Heart right ventricle (tissue), 16 donors: ENCODE results near the gene PRR14. TPM values are rescaled to one million over a fixed set of nuclear protein-coding genes. Genes with fewer than 3 reads are reported as not detected.

Experiments
- ATAC-seq, 8 donors: fragments of 200-7000 bp; cut with Tn5 transposase; one replicate each; pipeline ENCODE4 v1.9.1; 2020; ENCODE audit warnings: mild to moderate bottlenecking in 8 of 8, moderate library complexity in 8 of 8, moderate number of reproducible peaks in 1 of 8
- DNase-seq, 2 donors: peaks; one replicate each; pipeline ENCODE4 v3.0.0-alpha.2; 2020
- H3K27ac ChIP-seq, 10 donors: fragments of 200-600 bp; sonication (generic) in 2 of 10; one replicate each; pipeline versions ENCODE4 v1.5.0 to v1.8.0; 2020 to 2022; ENCODE audit warnings: mild to moderate bottlenecking in 3 of 10
- H3K27me3 ChIP-seq, 7 donors: fragments of 200-600 bp; one replicate each; pipeline ENCODE4 v1.8.0; 2021 to 2022; ENCODE audit warnings: mild to moderate bottlenecking in 2 of 7
- H3K36me3 ChIP-seq, 9 donors: fragments of 200-600 bp; sonication (generic) in 1 of 9; one replicate each; pipeline versions ENCODE4 v1.5.0 to v1.8.0; 2020 to 2022; ENCODE audit warnings: mild to moderate bottlenecking in 2 of 9
- H3K4me1 ChIP-seq, 9 donors: fragments of 200-600 bp; sonication (generic) in 1 of 9; one replicate each; pipeline versions ENCODE4 v1.5.0 to v1.8.0; 2020 to 2022; ENCODE audit warnings: mild to moderate bottlenecking in 4 of 9
- H3K4me3 ChIP-seq, 10 donors: fragments of 200-600 bp; sonication (generic) in 2 of 10; one replicate each; pipeline versions ENCODE4 v1.5.0 to v1.8.0; 2020 to 2022; ENCODE audit warnings: mild to moderate bottlenecking in 7 of 10, moderate library complexity in 2 of 10
- H3K9me3 ChIP-seq, 11 donors: fragments of 200-600 bp in 10 of 11; sonication (generic) in 2 of 11; one replicate each; pipeline versions ENCODE4 v1.5.0 to v1.8.0; 2013 to 2022; ENCODE audit warnings: mild to moderate bottlenecking in 2 of 11, control low read depth in 1 of 11, moderate library complexity in 1 of 11
- whole genome bisulfite sequencing, 2 donors: extraction: QIAGEN DNeasy Blood & Tissue Kit; methylation state at CpG; one replicate each; pipeline ENCODE4 v1.1.7; 2013; ENCODE audit warnings: inconsistent platforms in 1 of 2; 5-methylcytosine and 5-hydroxymethylcytosine counted together
- intact Hi-C, 10 donors: fragments of 100-400 bp; cut with DNase I; formaldehyde crosslinking; loops; one replicate each; pipeline versions ENCODE4 v1.11.1 to v1.14.2; 2022
- polyA plus RNA-seq, 2 donors: library from polyadenylated mRNA; stranded (reverse); fragments of 200-250 nt; gene quantifications; one replicate each; pipeline ENCODE4 v1.2.3, GENCODE V29; 2013
- total RNA-seq, 10 donors: library from RNA; stranded (reverse); fragmentation: NEBNext Ultra II Directional in 3 of 10; extraction: Animal tissue kit (Norgen Biotek cat#: 25700) in 3 of 10; gene quantifications; one replicate each; pipeline versions ENCODE4 v1.2.1 to v1.2.4, GENCODE V29; 2021 to 2023
- TF ChIP-seq, protein P1 (sequence below), 9 donors: fragments of 200-600 bp; sonication (generic) in 2 of 9; IDR thresholded peaks; one replicate each; pipeline versions ENCODE4 v1.5.0 to v1.8.0; 2021 to 2022; ENCODE audit warnings: antibody characterized with exemption in 9 of 9, mild to moderate bottlenecking in 5 of 9, moderate library complexity in 1 of 9
- donor health status: Arrhythmogenic right ventricular cardiomyopathy.
- donor health status: ischemic (EF 13 %, LVEDD 7.1; RV severe dilation, severe dysfunction).
- donor health status: healthy with polysubstance abuse.
- donor health status: DM: no; HTN: yes; CAD: no.
- donor health status: DM: no; HTN: no; CAD: no.
- donor health status: ischemic (EF 25% LVEDD 6.9; RV normal size, moderate dysfunction).
- donor health status: ischemic (EF 25% LVEDD 5.7; RV mildly dilated, moderate dysfunction).
- donor health status: healthy.
- donor health status: DM: yes; HTN: yes; CAD: no.
- donor health status: Ischemic cardiomyopathy.
- donor health status: ischemic (EF 35%, LVEDD 5.7; RV mildly dilated, moderate dysfunction).
- donor health status: nonischemic (EF 11% LVEDD 7.7; RV severe dilation, severe dysfunction).
- donor health status: DM: yes; HTN: yes; CAD: no.
- donor health status: PGD.
- donor health status: ischemic (EF 29% LVEDD 5.4; RV normal size, mild dysfunction).
- donor health status: nonischemic (EF 23%, LVEDD 6.1; RV moderate dilation, normal function).

PRR14 gene
- total and polyA plus RNA-seq, 12 donors, result 9.9 to 58.1 (median 17.8) TPM

GRCh38 chr16:30657866-30658730 lies 7.3 kb downstream of the PRR14 start, which contains the start of gene FBRS:
Gene FBRS, plus strand, starts transcription at chr16:30658431. Its CDS starts 1,088 bp downstream, at chr16:30659519.
- Histone ChIP-seq H3K4me3 (peak within 1 kb of the TSS; percentile 64 to 91 (median 82)), H3K4me1 (peaks cover 15 to 46% (median 44%) of the 10 kb centered on the region in 9 donors), H3K27ac (peak within 1 kb of the TSS; percentile 94 to 99 (median 98)), H3K27me3 (no peaks in the 10 kb centered on the region), H3K9me3 (no peaks in the 10 kb centered on the region), H3K36me3 (peaks cover 0 to 67% (median 40%) of the 10 kb centered on the region in 9 donors)
- ATAC-seq (peak; percentile 85 to 95 (median 92)), DNase-seq (peak; percentile 100)
- TF ChIP-seq, protein P1, sequence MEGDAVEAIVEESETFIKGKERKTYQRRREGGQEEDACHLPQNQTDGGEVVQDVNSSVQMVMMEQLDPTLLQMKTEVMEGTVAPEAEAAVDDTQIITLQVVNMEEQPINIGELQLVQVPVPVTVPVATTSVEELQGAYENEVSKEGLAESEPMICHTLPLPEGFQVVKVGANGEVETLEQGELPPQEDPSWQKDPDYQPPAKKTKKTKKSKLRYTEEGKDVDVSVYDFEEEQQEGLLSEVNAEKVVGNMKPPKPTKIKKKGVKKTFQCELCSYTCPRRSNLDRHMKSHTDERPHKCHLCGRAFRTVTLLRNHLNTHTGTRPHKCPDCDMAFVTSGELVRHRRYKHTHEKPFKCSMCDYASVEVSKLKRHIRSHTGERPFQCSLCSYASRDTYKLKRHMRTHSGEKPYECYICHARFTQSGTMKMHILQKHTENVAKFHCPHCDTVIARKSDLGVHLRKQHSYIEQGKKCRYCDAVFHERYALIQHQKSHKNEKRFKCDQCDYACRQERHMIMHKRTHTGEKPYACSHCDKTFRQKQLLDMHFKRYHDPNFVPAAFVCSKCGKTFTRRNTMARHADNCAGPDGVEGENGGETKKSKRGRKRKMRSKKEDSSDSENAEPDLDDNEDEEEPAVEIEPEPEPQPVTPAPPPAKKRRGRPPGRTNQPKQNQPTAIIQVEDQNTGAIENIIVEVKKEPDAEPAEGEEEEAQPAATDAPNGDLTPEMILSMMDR (IDR thresholded peaks at IDR 0.05), result peak; percentile 48 to 98 (median 91)
- 0% methylated on average over 85 to 86 of the region's 86 CpGs for WGBS, 2 donors
- intact Hi-C loops, result loop anchor here in 4 of 10 donors (1.0 to 10.0 kb wide), 8 partner anchors 8 to 843 kb away; partner anchors contain the start of genes PRR14 (in 2 of the 4), SRCAP (in 2 of the 4), FBXL19 (in 1 of the 4) and PAGR1 (in 1 of the 4)

DNA sequence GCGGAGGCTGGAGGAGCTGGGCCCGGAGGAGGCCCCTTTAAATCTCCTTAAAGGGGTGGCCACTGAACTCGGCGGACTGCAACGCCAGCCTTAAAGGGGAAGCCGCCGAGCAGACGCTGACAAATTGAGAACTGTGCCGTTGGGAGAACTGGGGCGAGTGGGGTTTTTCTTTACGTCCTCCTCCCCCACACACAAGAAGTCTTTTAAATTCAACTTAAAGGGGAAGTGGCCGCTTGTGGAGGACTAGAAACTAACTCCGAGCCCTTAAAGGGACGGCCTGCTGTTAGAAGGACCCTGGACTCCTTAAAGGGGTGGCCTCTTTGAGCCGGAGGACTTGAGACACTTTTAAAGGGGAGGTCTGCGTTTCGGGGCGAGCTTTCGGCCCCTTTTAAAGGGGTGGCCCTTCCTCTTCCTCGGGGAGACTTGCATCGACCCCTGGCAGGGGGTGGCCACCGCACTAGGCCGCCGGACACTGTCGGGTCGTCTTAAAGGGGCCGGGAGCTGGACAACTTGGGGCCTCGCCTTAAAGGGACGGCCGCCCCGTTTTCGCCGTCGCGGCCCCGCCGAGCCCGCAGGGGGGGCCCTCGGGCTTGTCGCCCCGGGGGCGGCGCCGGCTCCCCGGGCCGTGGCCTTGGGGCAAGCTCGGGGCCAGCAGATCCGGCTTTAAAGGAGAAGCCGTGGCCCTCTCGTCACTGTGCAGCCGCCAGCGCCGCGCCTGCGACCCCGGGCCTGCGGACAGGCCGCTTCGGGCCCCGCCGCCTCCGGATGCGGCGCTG lies 8.2 kb downstream of the PRR14 start:
- Histone ChIP-seq H3K27me3 (no peaks in the 10 kb centered on the region), H3K4me3 (peak overlapping the region; percentile 64 to 91 (median 82)), H3K36me3 (peaks cover 0 to 67% (median 48%) of the 10 kb centered on the region in 9 donors), H3K27ac (peak overlapping the region; percentile 94 to 99 (median 98)), H3K4me1 (peaks cover 18 to 54% (median 51%) of the 10 kb centered on the region in 9 donors), H3K9me3 (no peaks in the 10 kb centered on the region)
- DNase-seq, result peak; percentile 80 to 87
- peak; percentile 13 to 52 (median 42) for ATAC-seq
- 0 to 1% methylated on average over 54 to 64 of the region's 64 CpGs for WGBS, 2 donors
- intact Hi-C loops, result loop anchor here in 4 of 10 donors (1.0 to 10.0 kb wide), 8 partner anchors 9 to 844 kb away; partner anchors contain the start of genes PRR14 (in 2 of the 4), SRCAP (in 2 of the 4), FBXL19 (in 1 of the 4) and PAGR1 (in 1 of the 4)
- TF ChIP-seq, protein P1 (IDR thresholded peaks at IDR 0.05), result peak in 5 of 9 donors; percentile 16 to 48 (median 34)

DNA sequence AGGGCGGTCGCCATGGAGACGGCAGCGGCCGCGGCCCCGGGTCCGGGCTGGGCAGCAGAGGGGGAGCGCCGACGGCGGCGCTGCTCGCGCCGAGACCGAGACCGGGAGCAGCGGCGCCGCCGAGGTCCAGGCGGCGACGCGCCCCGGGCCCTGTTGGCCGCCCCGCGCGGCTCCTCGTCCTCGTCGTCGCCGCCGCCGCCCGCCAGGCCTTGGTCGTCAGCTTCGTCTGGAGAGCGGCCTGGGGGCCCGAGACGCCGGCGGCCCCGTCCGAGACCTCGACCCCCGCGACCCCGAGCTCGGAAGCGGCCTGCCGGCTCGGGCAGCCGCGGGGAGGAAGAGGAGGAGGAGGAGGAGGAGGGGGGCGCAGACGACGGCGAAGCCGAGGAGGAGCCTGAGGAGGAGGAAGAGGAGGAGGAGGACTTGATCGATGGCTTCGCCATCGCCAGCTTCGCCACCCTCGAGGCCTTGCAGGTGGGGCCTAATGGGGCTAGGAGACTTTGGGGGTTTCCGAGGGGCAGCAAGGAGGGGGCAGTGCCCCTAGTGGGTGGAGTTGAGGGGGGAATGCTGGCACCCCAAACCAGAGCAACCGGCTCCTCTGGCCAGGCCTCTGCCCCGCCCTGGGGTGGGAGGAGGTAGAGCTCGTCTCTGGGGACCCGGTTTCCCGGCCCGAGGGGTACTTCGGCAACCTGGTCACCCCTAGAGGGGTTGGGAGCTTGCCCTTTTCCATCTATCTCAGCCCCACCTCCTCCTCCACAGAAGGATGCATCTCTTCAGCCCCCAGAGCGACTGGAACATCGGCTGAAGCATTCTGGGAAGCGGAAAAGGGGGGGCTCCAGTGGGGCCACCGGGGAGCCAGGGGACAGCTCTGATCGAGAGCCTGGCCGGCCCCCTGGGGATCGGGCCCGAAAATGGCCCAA lies 9.0 kb downstream of the PRR14 start:
- peaks cover 18 to 55% (median 52%) of the 10 kb centered on the region in 9 donors for H3K4me1 ChIP-seq
- TF ChIP-seq, protein P1 (IDR thresholded peaks at IDR 0.05), result no peak
- peaks cover 0 to 67% (median 44%) of the 10 kb centered on the region in 9 donors for H3K36me3 ChIP-seq
- peak overlapping the region; percentile 94 to 99 (median 98) for H3K27ac ChIP-seq
- DNase-seq, result peak in 1 of 2 donors; percentile 48
- H3K4me3 ChIP-seq, result peak overlapping the region; percentile 64 to 91 (median 82)
- no peaks in the 10 kb centered on the region for H3K9me3 ChIP-seq
- 1 to 2% methylated on average over 80 to 84 of the region's 84 CpGs for WGBS, 2 donors
- H3K27me3 ChIP-seq, result no peaks in the 10 kb centered on the region
- intact Hi-C loops, result loop anchor here in 4 of 10 donors (2.0 to 10.0 kb wide), 6 partner anchors 33 to 845 kb away; partner anchors contain the start of genes SRCAP (in 2 of the 4), FBXL19 (in 1 of the 4), PAGR1 (in 1 of the 4) and PPP4C (in 1 of the 4)
- ATAC-seq, result no peak
